ENCODE measurements around the gene RTEL1. TPM values are rescaled to one million over a fixed set of nuclear protein-coding genes. Genes with fewer than 3 reads are reported as not detected.
A peak's percentile ranks its signal among the peaks of the same experiment; 100 is the strongest.

RTEL1 gene
- total RNA-seq, 1 experiment from 2014 or later, result 51.1 TPM

- Histone ChIP-seq H3K4me3 (ENCODE audit: low read depth, low read length) (no peak overlapping the region), H3K9me3 (peaks cover 3% of the 10 kb centered on the region; the same call in 1 of the 2 replicates), H3K4me1 (peaks cover 26% of the 10 kb centered on the region), H3K27me3 (replicated peaks; ENCODE audit: control insufficient read depth, insufficient read depth, low read length) (no peaks in the 10 kb centered on the region), H3K36me3 (ENCODE audit: control insufficient read depth, insufficient read depth, low read length) (no peaks in the 10 kb centered on the region; the same call in 1 of the 2 replicates)
- Mint-ChIP-seq H3K36me3 (ENCODE audit: insufficient read depth, unreplicated experiment) (peaks cover 100% of the 10 kb centered on the region), H3K4me1 (ENCODE audit: low read depth, unreplicated experiment) (peaks cover 11% of the 10 kb centered on the region), H3K27ac (ENCODE audit: unreplicated experiment) (peak overlapping the region; percentile 94), H3K4me3 (ENCODE audit: unreplicated experiment) (peak overlapping the region; percentile 66), H3K9me3 (ENCODE audit: unreplicated experiment) (no peaks in the 10 kb centered on the region), H3K27me3 (ENCODE audit: insufficient read depth, unreplicated experiment) (peaks cover 2% of the 10 kb centered on the region)
- no TSS peak for BruUV-seq (replicated peaks)
- intact Hi-C loops (cut with micrococcal nuclease; ENCODE audit: unreplicated experiment), result no loop called here
- TF ChIP-seq, protein P1, sequence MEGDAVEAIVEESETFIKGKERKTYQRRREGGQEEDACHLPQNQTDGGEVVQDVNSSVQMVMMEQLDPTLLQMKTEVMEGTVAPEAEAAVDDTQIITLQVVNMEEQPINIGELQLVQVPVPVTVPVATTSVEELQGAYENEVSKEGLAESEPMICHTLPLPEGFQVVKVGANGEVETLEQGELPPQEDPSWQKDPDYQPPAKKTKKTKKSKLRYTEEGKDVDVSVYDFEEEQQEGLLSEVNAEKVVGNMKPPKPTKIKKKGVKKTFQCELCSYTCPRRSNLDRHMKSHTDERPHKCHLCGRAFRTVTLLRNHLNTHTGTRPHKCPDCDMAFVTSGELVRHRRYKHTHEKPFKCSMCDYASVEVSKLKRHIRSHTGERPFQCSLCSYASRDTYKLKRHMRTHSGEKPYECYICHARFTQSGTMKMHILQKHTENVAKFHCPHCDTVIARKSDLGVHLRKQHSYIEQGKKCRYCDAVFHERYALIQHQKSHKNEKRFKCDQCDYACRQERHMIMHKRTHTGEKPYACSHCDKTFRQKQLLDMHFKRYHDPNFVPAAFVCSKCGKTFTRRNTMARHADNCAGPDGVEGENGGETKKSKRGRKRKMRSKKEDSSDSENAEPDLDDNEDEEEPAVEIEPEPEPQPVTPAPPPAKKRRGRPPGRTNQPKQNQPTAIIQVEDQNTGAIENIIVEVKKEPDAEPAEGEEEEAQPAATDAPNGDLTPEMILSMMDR (IDR thresholded peaks at IDR 0.05; ENCODE audit: insufficient read depth in 1 of 2, low read depth in 1 of 2, low read length in 1 of 2, severe bottlenecking in 1 of 2, unreplicated experiment in 1 of 2), result no peak
- DNase-seq, result peak; percentile 38 to 59
- POLR2A ChIA-PET, result interaction anchor here (0.6 to 1.7 kb wide), 2 partner anchors 11 to 160 kb away, joined by 3 to 7 read pairs; partner anchors contain the start of genes ARFRP1, PTK6 and ZGPAT
- CTCF ChIA-PET, result no interaction called here
Measured at GRCh38 chr20:63697357-63697867, 39.3 kb downstream of the RTEL1 start.

DNA sequence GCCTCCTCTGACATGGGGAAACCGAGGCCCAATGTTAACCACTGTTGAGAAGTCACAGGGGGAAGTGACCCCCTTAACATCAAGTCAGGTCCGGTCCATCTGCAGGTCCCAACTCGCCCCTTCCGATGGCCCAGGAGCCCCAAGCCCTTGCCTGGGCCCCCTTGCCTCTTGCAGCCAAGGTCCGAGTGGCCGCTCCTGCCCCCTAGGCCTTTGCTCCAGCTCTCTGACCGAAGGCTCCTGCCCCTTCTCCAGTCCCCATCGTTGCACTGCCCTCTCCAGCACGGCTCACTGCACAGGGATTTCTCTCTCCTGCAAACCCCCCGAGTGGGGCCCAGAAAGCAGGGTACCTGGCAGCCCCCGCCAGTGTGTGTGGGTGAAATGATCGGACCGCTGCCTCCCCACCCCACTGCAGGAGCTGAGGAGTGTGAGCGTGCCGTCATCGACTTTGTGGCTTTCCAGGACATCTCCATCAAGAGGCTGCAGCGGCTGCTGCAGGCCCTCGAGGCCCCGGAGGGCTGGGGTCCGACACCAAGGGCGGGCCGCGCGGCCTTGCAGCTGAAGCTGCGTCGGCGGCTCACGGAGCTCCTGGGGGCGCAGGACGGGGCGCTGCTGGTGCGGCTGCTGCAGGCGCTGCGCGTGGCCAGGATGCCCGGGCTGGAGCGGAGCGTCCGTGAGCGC is 39.9 kb downstream of the RTEL1 start:
- Histone ChIP-seq H3K4me1 (peaks cover 26% of the 10 kb centered on the region), H3K4me3 (ENCODE audit: low read depth, low read length) (no peak overlapping the region), H3K36me3 (ENCODE audit: control insufficient read depth, insufficient read depth, low read length) (no peaks in the 10 kb centered on the region; the same call in 1 of the 2 replicates), H3K27me3 (replicated peaks; ENCODE audit: control insufficient read depth, insufficient read depth, low read length) (no peaks in the 10 kb centered on the region), H3K9me3 (peaks cover 3% of the 10 kb centered on the region; the same call in 1 of the 2 replicates)
- ChIA-PET POLR2A (interaction anchor here (0.6 to 1.6 kb wide), 2 partner anchors 10 to 161 kb away, joined by 3 to 5 read pairs; partner anchors contain the start of genes ARFRP1, PTK6 and ZGPAT), CTCF (interaction anchor here (0.6 to 1.2 kb wide), 2 partner anchors 10 to 54 kb away, joined by 3 to 8 read pairs; partner anchors contain the start of genes ARFRP1 and ZGPAT)
- Mint-ChIP-seq H3K36me3 (ENCODE audit: insufficient read depth, unreplicated experiment) (peaks cover 100% of the 10 kb centered on the region), H3K9me3 (ENCODE audit: unreplicated experiment) (no peaks in the 10 kb centered on the region), H3K4me3 (ENCODE audit: unreplicated experiment) (peak overlapping the region; percentile 66), H3K27me3 (ENCODE audit: insufficient read depth, unreplicated experiment) (peaks cover 2% of the 10 kb centered on the region), H3K27ac (ENCODE audit: unreplicated experiment) (peak overlapping the region; percentile 94), H3K4me1 (ENCODE audit: low read depth, unreplicated experiment) (peaks cover 11% of the 10 kb centered on the region)
- BruUV-seq (replicated peaks), result no TSS peak
- TF ChIP-seq, protein P1 (IDR thresholded peaks at IDR 0.05; ENCODE audit: insufficient read depth in 1 of 2, low read depth in 1 of 2, low read length in 1 of 2, severe bottlenecking in 1 of 2, unreplicated experiment in 1 of 2), result no peak
- peak; percentile 46 to 61 for DNase-seq
- intact Hi-C loops (cut with micrococcal nuclease; ENCODE audit: unreplicated experiment), result no loop called here

DNA sequence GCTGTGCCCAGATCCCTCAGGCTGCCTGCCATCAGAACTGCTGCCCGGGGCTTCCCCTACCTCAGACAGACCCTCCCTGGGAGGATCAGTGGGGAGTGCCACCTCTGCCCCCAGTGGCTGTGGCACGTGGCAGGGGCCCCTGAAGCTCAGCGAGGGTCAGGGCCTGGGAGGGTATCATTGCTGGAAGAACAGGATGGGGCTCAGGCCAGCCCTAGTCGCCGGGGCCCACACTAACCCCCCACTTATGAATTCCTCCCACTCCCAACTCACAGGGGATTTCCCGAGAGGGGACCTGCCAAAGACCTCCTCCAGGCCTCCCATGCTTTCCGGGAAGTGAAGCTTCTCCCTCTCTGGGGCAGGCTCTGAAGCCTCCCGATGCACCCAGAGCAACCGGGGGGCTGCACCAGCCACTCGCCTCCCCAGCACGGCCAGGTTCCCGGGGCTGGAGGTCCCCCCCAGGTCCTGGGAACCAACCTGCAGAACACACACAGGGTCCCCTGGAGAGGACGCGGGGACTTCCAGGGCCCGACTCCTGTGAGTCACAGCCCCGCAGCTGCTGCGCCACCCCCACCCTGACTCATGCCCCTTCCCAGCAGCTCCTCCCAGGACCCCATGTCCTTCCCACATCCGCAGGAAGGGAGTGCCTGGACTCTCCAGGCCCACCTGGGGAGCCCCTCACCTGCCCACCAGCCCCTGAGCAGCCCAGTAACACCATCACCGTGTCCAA is 40.8 kb downstream of the RTEL1 start:
- Mint-ChIP-seq H3K4me1 (ENCODE audit: low read depth, unreplicated experiment) (peaks cover 11% of the 10 kb centered on the region), H3K4me3 (ENCODE audit: unreplicated experiment) (peak overlapping the region; percentile 11), H3K27me3 (ENCODE audit: insufficient read depth, unreplicated experiment) (peaks cover 2% of the 10 kb centered on the region), H3K27ac (ENCODE audit: unreplicated experiment) (peak overlapping the region; percentile 30), H3K9me3 (ENCODE audit: unreplicated experiment) (no peaks in the 10 kb centered on the region), H3K36me3 (ENCODE audit: insufficient read depth, unreplicated experiment) (peaks cover 100% of the 10 kb centered on the region)
- intact Hi-C loops (cut with micrococcal nuclease; ENCODE audit: unreplicated experiment), result no loop called here
- ChIA-PET POLR2A (interaction anchor here (1.6 kb wide), 1 partner anchor 9 kb away, joined by 5 read pairs; the partner anchor contains the start of genes ARFRP1 and ZGPAT), CTCF (interaction anchor here (0.6 to 1.2 kb wide), 2 partner anchors 9 to 53 kb away, joined by 3 to 8 read pairs; partner anchors contain the start of genes ARFRP1 and ZGPAT)
- Histone ChIP-seq H3K36me3 (ENCODE audit: control insufficient read depth, insufficient read depth, low read length) (no peaks in the 10 kb centered on the region; the same call in 1 of the 2 replicates), H3K4me3 (ENCODE audit: low read depth, low read length) (no peak overlapping the region), H3K27me3 (replicated peaks; ENCODE audit: control insufficient read depth, insufficient read depth, low read length) (no peaks in the 10 kb centered on the region), H3K9me3 (peaks cover 3% of the 10 kb centered on the region; the same call in 1 of the 2 replicates), H3K4me1 (peaks cover 26% of the 10 kb centered on the region)
- BruUV-seq (replicated peaks), result no TSS peak
- TF ChIP-seq, protein P1 (IDR thresholded peaks at IDR 0.05; ENCODE audit: insufficient read depth in 1 of 2, low read depth in 1 of 2, low read length in 1 of 2, severe bottlenecking in 1 of 2, unreplicated experiment in 1 of 2), result no peak
- peak; percentile 41 to 67 for DNase-seq
